Stomach (tissue), 9 donors: ENCODE measurements around the gene EOLA1. TPM values are rescaled to one million over a fixed set of nuclear protein-coding genes. Genes with fewer than 3 reads are reported as not detected.
"Not testable (repeated sequence)": the region's sequence is repeated elsewhere in the genome, so short reads cannot be mapped to it uniquely, and the experiment has no call there.

Experiments used
- DNase-seq, 2 donors: peaks; one replicate each; pipeline versions ENCODE4 v3.0.0 to v3.0.0-alpha.2; 2013 to 2019
- H3K27ac ChIP-seq, 5 donors: fragments of 200-600 bp in 4 of 5; sonication (generic) in 4 of 5; one replicate each; pipeline ENCODE4 v1.5.1; 2013 to 2019; ENCODE audit warnings: mild to moderate bottlenecking in 1 of 5, moderate library complexity in 1 of 5
- H3K27me3 ChIP-seq, 3 donors: fragments of 200-600 bp; sonication (generic); one replicate each; pipeline ENCODE4 v1.5.1; 2017 to 2019; ENCODE audit warnings: mixed run types in 1 of 3
- H3K36me3 ChIP-seq, 4 donors: fragments of 200-600 bp; sonication (generic); 1 replicate in 3 of 4; 2 replicates in 1 of 4; pipeline ENCODE4 v1.5.1; 2016 to 2019
- H3K4me1 ChIP-seq, 4 donors: fragments of 200-600 bp; sonication (generic); one replicate each; pipeline ENCODE4 v1.5.1; 2016 to 2019
- H3K4me3 ChIP-seq, 4 donors: fragments of 200-600 bp; sonication (generic) in 3 of 4; one replicate each; pipeline ENCODE4 v1.5.1; 2016 to 2019; ENCODE audit warnings: mild to moderate bottlenecking in 1 of 4
- H3K9me3 ChIP-seq, 4 donors: fragments of 200-600 bp; sonication (generic); one replicate each; pipeline ENCODE4 v1.5.1; 2016 to 2019
- CTCF ChIP-seq, 7 experiments: fragments of 450-650 bp in 4 of 7; fragments of 200-600 bp in 3 of 7; sonication (generic) in 3 of 7; IDR thresholded peaks; one replicate each; pipeline ENCODE4 v1.5.1; 2016 to 2019; ENCODE audit warnings: antibody characterized with exemption in 7 of 7, control low read depth in 2 of 7, mild to moderate bottlenecking in 1 of 7
- EP300 ChIP-seq: sonication (generic); formaldehyde crosslinking; IDR thresholded peaks from one replicate; pipeline ENCODE4 v1.6.1; 2017; ENCODE audit warnings: antibody characterized with exemption
- POLR2A ChIP-seq, 4 donors: fragments of 450-650 bp; IDR thresholded peaks; one replicate each; pipeline ENCODE4 v1.6.1; 2016; ENCODE audit warnings: antibody characterized with exemption in 4 of 4, control low read depth in 2 of 4, mild to moderate bottlenecking in 1 of 4, moderate library complexity in 1 of 4
- POLR2AphosphoS5 ChIP-seq, 3 donors: sonication (generic); formaldehyde crosslinking; IDR thresholded peaks; one replicate each; pipeline ENCODE4 v1.6.1; 2016; ENCODE audit warnings: antibody characterized with exemption in 3 of 3
- WGBS, 5 donors: extraction: QIAGEN DNeasy Blood & Tissue Kit in 3 of 5; methylation state at CpG; one replicate each; pipeline versions ENCODE4 v1.1.5 to v1.1.7; 2013 to 2018; 5-methylcytosine and 5-hydroxymethylcytosine counted together
- intact Hi-C: fragments of 100-400 bp; cut with DNase I; formaldehyde crosslinking; loops from one replicate; pipeline ENCODE4 v1.15.1; 2023; ENCODE audit warnings: low total_unique reads
- polyA plus RNA-seq, 3 donors: library from polyadenylated mRNA; stranded (reverse); fragments of 200-250 nt; gene quantifications; one replicate each; pipeline ENCODE4 v1.2.3, GENCODE V29; 2013
- total RNA-seq, 5 donors: library from RNA; depleted of rRNA; stranded (reverse); fragments of >200 nt; gene quantifications; one replicate each; pipeline versions ENCODE4 v1.1.0 to v1.2.3, GENCODE V29; 2014 to 2016
- donor health status: healthy with polysubstance abuse.
- donor health status: Bipolar disorder and iron deficiency.
- donor health status: healthy.

The EOLA1 gene
- total and polyA plus RNA-seq, 8 donors = 1.2 to 27.0 (median 18.9) TPM

GRCh38 chrX:149555251-149555650, 14.4 kb downstream of the EOLA1 start:
- WGBS, 5 donors = no CpG with 5 or more reads among the region's 4 CpGs
- H3K27ac ChIP-seq, H3K27me3 ChIP-seq, H3K36me3 ChIP-seq, H3K4me1 ChIP-seq, intact Hi-C loops, DNase-seq, H3K4me3 ChIP-seq, H3K9me3 ChIP-seq: not testable (repeated sequence)

GRCh38 chrX:149563359-149563758, 22.5 kb downstream of the EOLA1 start:
- intact Hi-C loops = no loop called here
- H3K4me1 ChIP-seq = no peaks in the 10 kb centered on the region
- 80 to 91% (median 84%) methylated on average over 1 to 4 of the region's 4 CpGs for WGBS, 5 donors
- H3K4me3 ChIP-seq = no peak overlapping the region
- peaks cover 0 to 3% (median 0%) of the 10 kb centered on the region in 4 donors for H3K9me3 ChIP-seq
- no peaks in the 10 kb centered on the region for H3K27me3 ChIP-seq
- DNase-seq = no peak
- no peaks in the 10 kb centered on the region for H3K36me3 ChIP-seq
- no peak for TF ChIP-seq POLR2A (IDR thresholded peaks at IDR 0.05)
- no peak for TF ChIP-seq EP300
- no peak for TF ChIP-seq CTCF (IDR thresholded peaks at IDR 0.05)
- TF ChIP-seq POLR2AphosphoS5 (IDR thresholded peaks at IDR 0.05) = no peak
- H3K27ac ChIP-seq = no peak overlapping the region

- Histone ChIP-seq H3K4me1 (no peaks in the 10 kb centered on the region), H3K4me3 (no peak overlapping the region), H3K27ac (no peak overlapping the region), H3K27me3 (no peaks in the 10 kb centered on the region), H3K9me3 (peaks cover 0 to 3% (median 0%) of the 10 kb centered on the region in 4 donors), H3K36me3 (no peaks in the 10 kb centered on the region)
- no peak for TF ChIP-seq POLR2AphosphoS5 (IDR thresholded peaks at IDR 0.05)
- TF ChIP-seq CTCF (IDR thresholded peaks at IDR 0.05) = no peak
- no peak for TF ChIP-seq POLR2A (IDR thresholded peaks at IDR 0.05)
- TF ChIP-seq EP300 = no peak
- intact Hi-C loops = no loop called here
- no peak for DNase-seq
- 67 to 85% (median 70%) methylated on average over 4 to 7 of the region's 7 CpGs; no CpG with 5 or more reads in 1 of the 5 donors for whole genome bisulfite sequencing, 5 donors
Measured at GRCh38 chrX:149567621-149568417, 27.0 kb downstream of the EOLA1 start.

GRCh38 chrX:149568701-149569296, 28.0 kb downstream of the EOLA1 start:
- Histone ChIP-seq H3K36me3 (no peaks in the 10 kb centered on the region), H3K4me3 (no peak overlapping the region), H3K27ac (no peak overlapping the region), H3K4me1 (no peaks in the 10 kb centered on the region), H3K9me3 (peaks cover 0 to 3% (median 0%) of the 10 kb centered on the region in 4 donors), H3K27me3 (no peaks in the 10 kb centered on the region)
- intact Hi-C loops = no loop called here
- no peak for DNase-seq
- 77 to 95% (median 83%) methylated on average over 5 of the region's 5 CpGs; no CpG with 5 or more reads in 1 of the 5 donors for WGBS, 5 donors
- TF ChIP-seq CTCF (IDR thresholded peaks at IDR 0.05) (no peak), POLR2A (IDR thresholded peaks at IDR 0.05) (no peak)

- TF ChIP-seq POLR2A (IDR thresholded peaks at IDR 0.05) (no peak), EP300 (no peak), POLR2AphosphoS5 (IDR thresholded peaks at IDR 0.05) (no peak), CTCF (IDR thresholded peaks at IDR 0.05) (no peak)
- no peaks in the 10 kb centered on the region for H3K27me3 ChIP-seq
- no peak overlapping the region for H3K27ac ChIP-seq
- H3K4me3 ChIP-seq = no peak overlapping the region
- no peaks in the 10 kb centered on the region for H3K4me1 ChIP-seq
- H3K9me3 ChIP-seq = peaks cover 0 to under 1% (median 0%) of the 10 kb centered on the region in 4 donors
- intact Hi-C loops = no loop called here
- no peaks in the 10 kb centered on the region for H3K36me3 ChIP-seq
- WGBS, 5 donors = 33 to 68% (median 48%) methylated on average over 1 to 2 of the region's 2 CpGs
- DNase-seq = no peak
Measured at GRCh38 chrX:149569770-149570169, 29.0 kb downstream of the EOLA1 start.
